Astrocyte (in vitro differentiated cells and primary cell): ENCODE data around the gene RDH13.

ENCODE experiments used
- EZH2 ChIP-seq: IDR thresholded peaks from 2 replicates; pipeline ENCODE4 v1.6.1; 2012; ENCODE audit warnings: mild to moderate bottlenecking, low read length, inconsistent platforms; ENCODE audit not compliant: insufficient read depth
- TF ChIP-seq, protein P1 (sequence below): IDR thresholded peaks from 2 replicates; pipeline ENCODE4 v1.5.1; 2011; ENCODE audit warnings: low read depth, mild to moderate bottlenecking, inconsistent platforms, low read length, moderate library complexity; ENCODE audit not compliant: insufficient read depth

DNA sequence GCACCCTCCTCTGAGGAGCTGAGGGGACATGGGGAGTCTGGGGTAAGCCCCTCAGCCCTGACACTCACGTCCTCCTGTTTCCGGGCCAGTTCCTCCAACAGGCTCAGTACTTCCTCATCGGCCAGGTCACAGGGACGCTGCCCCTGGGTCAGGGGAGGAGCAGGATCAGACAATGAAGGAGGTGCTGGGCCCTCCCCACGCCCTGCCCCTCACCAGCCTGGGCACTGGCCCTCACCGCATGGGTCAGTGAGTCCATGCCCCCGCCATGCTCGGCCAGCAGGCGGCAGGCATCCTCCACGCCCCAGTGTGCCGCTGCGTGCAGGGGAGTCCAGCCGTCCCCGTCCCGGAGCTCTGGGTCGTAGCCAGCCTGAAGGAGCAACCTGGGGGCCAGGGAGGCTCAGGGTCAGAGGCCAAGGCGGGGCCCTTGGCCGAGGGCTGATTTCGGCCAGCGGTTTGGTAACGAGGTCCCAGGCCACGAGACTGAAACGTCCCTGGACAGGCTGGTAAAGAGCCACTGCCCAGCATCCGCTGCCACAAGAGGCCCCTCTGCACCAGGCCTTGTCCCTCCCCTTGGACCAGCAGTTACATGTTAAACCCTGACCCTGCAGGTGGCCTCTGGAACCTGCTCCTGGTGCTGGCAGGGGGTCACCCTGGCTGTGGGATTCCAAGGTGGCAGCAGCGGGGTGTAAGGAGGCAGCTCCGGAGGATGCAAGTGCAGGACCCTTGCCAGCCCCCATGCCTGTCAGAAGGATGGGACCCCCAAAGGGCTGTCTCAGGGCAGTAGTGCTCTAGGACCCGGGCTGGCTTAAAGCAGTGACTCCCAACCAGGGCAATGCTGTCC lies 36.0 kb upstream of the RDH13 start:
- TF ChIP-seq, protein P1, sequence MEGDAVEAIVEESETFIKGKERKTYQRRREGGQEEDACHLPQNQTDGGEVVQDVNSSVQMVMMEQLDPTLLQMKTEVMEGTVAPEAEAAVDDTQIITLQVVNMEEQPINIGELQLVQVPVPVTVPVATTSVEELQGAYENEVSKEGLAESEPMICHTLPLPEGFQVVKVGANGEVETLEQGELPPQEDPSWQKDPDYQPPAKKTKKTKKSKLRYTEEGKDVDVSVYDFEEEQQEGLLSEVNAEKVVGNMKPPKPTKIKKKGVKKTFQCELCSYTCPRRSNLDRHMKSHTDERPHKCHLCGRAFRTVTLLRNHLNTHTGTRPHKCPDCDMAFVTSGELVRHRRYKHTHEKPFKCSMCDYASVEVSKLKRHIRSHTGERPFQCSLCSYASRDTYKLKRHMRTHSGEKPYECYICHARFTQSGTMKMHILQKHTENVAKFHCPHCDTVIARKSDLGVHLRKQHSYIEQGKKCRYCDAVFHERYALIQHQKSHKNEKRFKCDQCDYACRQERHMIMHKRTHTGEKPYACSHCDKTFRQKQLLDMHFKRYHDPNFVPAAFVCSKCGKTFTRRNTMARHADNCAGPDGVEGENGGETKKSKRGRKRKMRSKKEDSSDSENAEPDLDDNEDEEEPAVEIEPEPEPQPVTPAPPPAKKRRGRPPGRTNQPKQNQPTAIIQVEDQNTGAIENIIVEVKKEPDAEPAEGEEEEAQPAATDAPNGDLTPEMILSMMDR, result no peak
- TF ChIP-seq EZH2, result no peak
